ENCODE results near the gene OTULIN.

The OTULIN gene

GRCh38 chr5:14635656-14636055 lies 28.9 kb upstream of the OTULIN start:
- in situ Hi-C loops (cut with HindIII; ENCODE audit: low sequenced_read_pairs), result no loop called here

GRCh38 chr5:14640765-14641164 lies 23.8 kb upstream of the OTULIN start:
- no peak overlapping the region for H3K4me3 ChIP-seq (ENCODE audit: low read depth, low read length)
- TF ChIP-seq CTCF (IDR thresholded peaks at IDR 0.05; ENCODE audit: low read depth, low read length), result no peak
- DNase-seq (ENCODE audit: low read depth, low spot score), result no peak
- in situ Hi-C loops (cut with HindIII; ENCODE audit: low sequenced_read_pairs), result no loop called here

More at GRCh38 chr5:14635656-14636055, 28.9 kb upstream of the OTULIN start:
- no peak for TF ChIP-seq CTCF (IDR thresholded peaks at IDR 0.05; ENCODE audit: low read depth, low read length)
- DNase-seq (ENCODE audit: low read depth, low spot score), result no peak
- no peak overlapping the region for H3K4me3 ChIP-seq (ENCODE audit: low read depth, low read length)

- TF ChIP-seq CTCF (IDR thresholded peaks at IDR 0.05; ENCODE audit: low read depth, low read length), result no peak
- in situ Hi-C loops (cut with HindIII; ENCODE audit: low sequenced_read_pairs), result no loop called here
- H3K4me3 ChIP-seq (ENCODE audit: low read depth, low read length), result no peak overlapping the region
- no peak for DNase-seq (ENCODE audit: low read depth, low spot score)
These were observed 19.8 kb upstream of the OTULIN start for GRCh38 chr5:14644623-14645237.

- no peak for TF ChIP-seq CTCF (IDR thresholded peaks at IDR 0.05; ENCODE audit: low read depth, low read length)
- in situ Hi-C loops (cut with HindIII; ENCODE audit: low sequenced_read_pairs), result no loop called here
- no peak overlapping the region for H3K4me3 ChIP-seq (ENCODE audit: low read depth, low read length)
- DNase-seq (ENCODE audit: low read depth, low spot score), result no peak
These were observed 14.5 kb upstream of the OTULIN start for GRCh38 chr5:14650052-14650451.

GRCh38 chr5:14655146-14655741 lies 9.3 kb upstream of the OTULIN start:
- in situ Hi-C loops (cut with HindIII; ENCODE audit: low sequenced_read_pairs), result no loop called here
- no peak overlapping the region for H3K4me3 ChIP-seq (ENCODE audit: low read depth, low read length)
- DNase-seq (ENCODE audit: low read depth, low spot score), result no peak
- no peak for TF ChIP-seq CTCF (IDR thresholded peaks at IDR 0.05; ENCODE audit: low read depth, low read length)

- no peak for DNase-seq (ENCODE audit: low read depth, low spot score)
- in situ Hi-C loops (cut with HindIII; ENCODE audit: low sequenced_read_pairs), result no loop called here
- no peak for TF ChIP-seq CTCF (IDR thresholded peaks at IDR 0.05; ENCODE audit: low read depth, low read length)
- H3K4me3 ChIP-seq (ENCODE audit: low read depth, low read length), result no peak overlapping the region
These were observed 7.6 kb upstream of the OTULIN start for GRCh38 chr5:14656898-14657297.

Measured in astrocyte of the spinal cord (primary cell).